GM10847 (cell line): Measurements from ENCODE around the gene SLC45A1.

Experiments
- POLR2A ChIP-seq: IDR thresholded peaks from 2 replicates; pipeline ENCODE4 v1.6.1; 2011; ENCODE audit not compliant: insufficient read length; ENCODE audit errors: extremely low read depth

The SLC45A1 gene

DNA sequence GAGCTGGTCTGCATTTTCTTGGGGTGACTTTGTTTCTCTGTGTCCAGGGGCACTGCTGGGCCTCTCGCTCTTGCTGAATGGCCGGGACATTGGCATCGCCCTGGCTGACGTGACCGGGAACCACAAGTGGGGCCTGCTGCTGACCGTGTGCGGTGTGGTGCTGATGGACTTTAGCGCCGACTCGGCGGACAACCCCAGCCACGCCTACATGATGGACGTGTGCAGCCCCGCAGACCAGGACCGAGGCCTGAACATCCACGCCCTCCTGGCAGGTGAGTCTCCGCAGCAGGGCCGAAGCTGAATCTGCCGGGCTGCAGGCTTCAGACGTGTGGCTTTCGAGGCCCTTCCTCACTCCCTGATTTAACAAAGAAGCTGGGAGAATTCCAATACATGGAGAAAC, 7.9 kb downstream of the SLC45A1 start:
- TF ChIP-seq POLR2A: no peak

DNA sequence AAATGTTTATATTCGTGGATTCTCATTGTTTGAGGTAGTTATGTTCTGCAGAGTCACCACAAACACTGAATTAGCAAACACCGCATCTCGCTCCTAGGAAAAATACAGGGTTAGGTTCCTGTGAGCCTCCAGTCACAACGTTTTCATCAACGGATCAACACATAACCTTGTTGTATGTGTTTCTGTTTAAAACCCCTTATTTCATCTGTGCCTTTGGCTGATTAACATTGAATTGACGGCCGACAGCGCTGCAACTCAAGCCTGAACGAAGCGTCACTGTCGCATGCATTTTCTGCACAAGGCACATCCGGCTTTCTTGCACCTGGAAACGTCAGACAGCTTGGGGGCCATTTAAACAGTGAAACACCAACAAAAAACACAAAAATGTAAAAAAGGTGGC, 8.4 kb downstream of the SLC45A1 start:
- TF ChIP-seq POLR2A: no peak

GRCh38 chr1:8328271-8328670, 10.4 kb downstream of the SLC45A1 start:
- no peak for TF ChIP-seq POLR2A

- TF ChIP-seq POLR2A: no peak
Measured at GRCh38 chr1:8329439-8329838, 11.5 kb downstream of the SLC45A1 start.

- no peak for TF ChIP-seq POLR2A
Measured at GRCh38 chr1:8329858-8330257, 11.9 kb downstream of the SLC45A1 start.

GRCh38 chr1:8330271-8331125, 12.6 kb downstream of the SLC45A1 start:
- TF ChIP-seq POLR2A: no peak

DNA sequence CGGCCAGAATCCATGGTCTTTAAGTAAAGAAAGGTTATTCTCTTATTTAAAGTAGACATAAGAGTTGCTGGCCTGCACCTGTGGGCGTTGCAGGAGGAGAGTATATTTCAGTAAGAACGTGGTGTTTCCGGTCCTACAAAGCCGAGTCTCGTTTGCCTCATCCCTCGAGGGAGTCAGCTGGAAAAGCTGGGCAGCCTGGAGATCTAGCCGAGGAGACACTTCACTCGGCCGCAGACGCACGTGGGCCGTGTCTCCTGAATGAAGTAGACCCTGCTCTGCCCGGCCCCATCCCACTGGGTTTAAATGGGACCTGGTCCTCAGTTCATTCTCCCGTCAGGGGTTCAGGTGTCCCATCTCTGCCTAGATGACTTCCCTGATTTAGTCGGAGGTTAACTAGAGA, 14.9 kb downstream of the SLC45A1 start:
- TF ChIP-seq POLR2A: no peak

DNA sequence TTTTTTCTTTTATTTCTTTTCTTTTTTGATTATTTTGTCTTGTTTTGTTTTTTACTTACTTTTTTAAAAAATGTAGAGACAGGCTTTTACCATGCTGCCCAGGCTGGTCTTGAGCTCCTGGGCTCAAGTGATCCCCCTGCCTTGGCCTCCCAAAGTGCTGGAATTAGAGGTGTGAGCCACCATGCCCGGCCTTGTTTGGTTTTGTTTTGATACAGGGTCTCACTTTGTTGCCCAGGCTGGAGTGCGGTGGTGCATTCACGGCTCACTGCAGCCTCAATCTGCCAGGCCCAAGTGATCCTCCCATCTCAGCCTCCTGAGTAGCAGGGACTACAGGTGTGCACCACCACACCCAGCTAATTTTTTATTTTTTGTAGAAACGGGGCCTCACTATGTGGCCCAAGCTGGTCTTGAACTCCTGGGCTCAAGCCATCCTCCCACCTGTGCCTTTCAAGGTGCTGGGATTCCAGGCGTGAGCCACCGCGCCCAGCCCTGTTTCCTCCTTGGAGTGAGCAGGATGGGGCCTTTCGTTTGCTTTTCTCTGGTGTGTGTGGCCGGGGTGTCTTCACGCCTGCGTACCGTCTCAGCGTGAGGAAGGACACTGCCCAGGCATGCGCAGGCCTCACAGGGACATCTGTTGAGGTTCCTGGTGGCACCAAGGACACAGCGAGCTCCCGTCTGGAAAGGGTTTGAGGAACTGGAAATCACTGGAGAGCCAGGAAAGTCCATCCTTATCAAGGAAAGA, 15.5 kb downstream of the SLC45A1 start:
- TF ChIP-seq POLR2A: no peak

DNA sequence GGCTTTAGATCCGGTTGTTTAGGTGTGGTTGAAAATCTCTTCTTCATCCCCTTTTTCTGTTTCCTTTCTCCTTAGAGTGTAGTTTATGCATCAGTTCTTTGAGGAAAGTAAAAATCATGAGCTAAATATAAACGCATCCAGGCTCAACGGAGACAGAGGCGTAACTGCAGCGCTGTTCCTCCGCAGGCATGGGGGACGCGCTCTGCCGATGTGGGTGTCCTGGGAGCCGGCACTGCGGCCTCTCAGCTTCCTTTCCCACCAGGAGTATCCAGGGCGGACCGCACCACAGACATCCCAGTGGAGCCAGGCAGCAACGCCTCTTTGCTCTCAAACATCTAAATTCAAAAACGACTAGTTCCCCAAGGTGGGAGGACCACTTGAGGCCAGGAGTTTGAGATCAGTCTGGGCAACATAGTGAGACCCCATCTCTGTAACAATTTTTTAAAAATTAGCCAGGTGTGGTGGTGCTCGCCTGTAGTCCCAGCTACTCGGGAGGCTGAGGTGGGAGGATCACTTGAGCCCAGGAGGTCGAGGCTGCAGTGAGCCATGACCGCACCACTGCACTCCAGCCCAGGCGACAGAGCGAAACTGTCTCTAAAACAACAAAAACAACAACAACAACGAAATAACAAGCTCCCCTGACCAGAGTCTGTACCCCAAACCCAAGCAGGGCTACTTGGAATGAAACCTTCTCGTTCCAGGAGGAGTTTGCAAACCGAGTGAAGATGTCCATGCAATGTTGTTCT, 16.4 kb downstream of the SLC45A1 start:
- TF ChIP-seq POLR2A: no peak

GRCh38 chr1:8335246-8335645, 17.3 kb downstream of the SLC45A1 start:
- TF ChIP-seq POLR2A: no peak

DNA sequence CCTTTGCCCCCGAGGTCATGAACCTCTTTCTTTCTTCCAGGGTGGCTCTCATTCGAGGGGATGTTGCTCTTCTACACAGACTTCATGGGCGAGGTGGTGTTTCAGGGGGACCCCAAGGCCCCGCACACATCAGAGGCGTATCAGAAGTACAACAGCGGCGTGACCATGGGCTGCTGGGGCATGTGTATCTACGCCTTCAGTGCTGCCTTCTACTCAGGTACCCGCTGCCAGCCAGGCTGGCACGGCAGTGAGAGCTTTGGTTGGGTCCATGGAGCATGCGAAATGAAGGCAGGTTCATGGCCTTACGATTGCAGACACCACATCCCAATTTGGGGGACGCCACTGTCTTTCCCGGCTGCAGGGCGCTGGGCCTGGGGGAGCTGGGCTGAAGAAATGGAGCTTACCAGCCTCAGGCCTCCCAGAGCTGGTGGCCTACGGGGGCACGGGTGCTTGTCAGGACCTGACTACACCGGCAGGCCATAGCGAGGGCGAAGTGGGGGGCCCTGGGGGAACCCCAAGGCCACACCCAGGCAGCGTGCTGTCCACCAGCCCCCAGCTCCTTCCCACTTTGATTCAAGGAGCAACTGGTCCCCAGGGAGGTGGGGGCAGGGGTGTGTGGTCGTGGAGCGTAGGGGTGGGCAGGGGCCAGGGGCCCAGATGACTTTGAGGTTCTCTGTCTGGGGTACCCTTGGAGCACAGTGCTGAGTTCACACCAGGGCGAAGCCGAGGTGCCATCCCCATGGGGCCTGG, 20.0 kb downstream of the SLC45A1 start:
- no peak for TF ChIP-seq POLR2A

- no peak for TF ChIP-seq POLR2A
Measured at GRCh38 chr1:8338526-8339202, 20.8 kb downstream of the SLC45A1 start.

DNA sequence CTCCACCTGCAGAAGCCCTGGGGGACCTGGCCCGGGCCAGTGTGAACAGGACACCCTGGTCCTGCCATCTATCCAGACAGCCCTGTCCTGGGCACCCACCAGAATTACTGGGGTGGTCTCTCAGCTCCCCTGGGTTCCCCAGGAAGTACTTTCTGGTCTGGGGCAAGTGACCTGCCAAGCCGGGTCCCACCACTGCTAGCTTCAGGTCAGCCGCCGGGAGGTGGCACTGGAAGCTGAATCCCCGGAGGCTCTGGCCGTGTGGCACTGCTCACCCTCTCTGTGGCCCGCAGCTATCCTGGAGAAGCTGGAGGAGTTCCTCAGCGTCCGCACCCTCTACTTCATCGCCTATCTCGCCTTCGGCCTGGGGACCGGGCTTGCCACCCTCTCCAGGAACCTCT, 21.3 kb downstream of the SLC45A1 start:
- TF ChIP-seq POLR2A: no peak

DNA sequence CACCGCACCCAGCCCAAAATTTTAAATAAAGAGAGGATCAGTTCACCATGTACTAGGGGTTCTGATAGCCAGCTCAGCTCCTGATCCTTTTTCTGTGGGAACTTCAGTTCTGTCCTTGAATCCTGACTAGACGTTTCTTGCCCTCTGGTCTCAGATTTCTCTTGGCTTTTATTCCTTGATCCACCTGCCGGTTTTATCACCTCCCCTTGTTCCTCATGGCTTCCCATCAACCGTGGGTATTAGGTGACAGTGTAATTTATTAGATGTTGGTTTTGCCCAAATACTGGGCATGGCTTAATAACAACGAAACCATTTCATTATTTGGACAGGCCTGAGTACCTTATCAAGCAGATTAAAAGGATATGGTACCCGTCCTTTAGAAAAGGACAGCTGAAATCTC, 22.5 kb downstream of the SLC45A1 start:
- no peak for TF ChIP-seq POLR2A
